Heart left ventricle (tissue), 16 donors: ENCODE results near the gene BAIAP2. TPM values are rescaled to one million over a fixed set of nuclear protein-coding genes. Genes with fewer than 3 reads are reported as not detected.
A peak's percentile ranks its signal among the peaks of the same experiment; 100 is the strongest.

Source experiments
- ATAC-seq, 4 donors: fragments of 200-7000 bp; cut with Tn5 transposase; one replicate each; pipeline ENCODE4 v1.9.1; 2020 to 2022; ENCODE audit warnings: moderate library complexity in 4 of 4, mild to moderate bottlenecking in 3 of 4, moderate number of reproducible peaks in 1 of 4
- DNase-seq, 5 donors: peaks; one replicate each; pipeline ENCODE4 v3.0.0-alpha.2; 2020
- H3K27ac ChIP-seq, 12 donors: fragments of 200-600 bp; sonication (generic) in 4 of 12; one replicate each; pipeline versions ENCODE4 v1.5.0 to v1.8.0; 2016 to 2022; ENCODE audit warnings: mild to moderate bottlenecking in 2 of 12
- H3K27me3 ChIP-seq, 9 donors: fragments of 200-600 bp; sonication (generic) in 2 of 9; one replicate each; pipeline versions ENCODE4 v1.5.1 to v1.8.0; 2016 to 2022; ENCODE audit warnings: mild to moderate bottlenecking in 3 of 9
- H3K36me3 ChIP-seq, 9 donors: fragments of 200-600 bp; sonication (generic) in 2 of 9; one replicate each; pipeline versions ENCODE4 v1.5.0 to v1.8.0; 2018 to 2022; ENCODE audit warnings: mild to moderate bottlenecking in 2 of 9
- H3K4me1 ChIP-seq, 12 donors: fragments of 200-600 bp; sonication (generic) in 4 of 12; one replicate each; pipeline versions ENCODE4 v1.5.0 to v1.8.0; 2016 to 2022; ENCODE audit warnings: mild to moderate bottlenecking in 3 of 12
- H3K4me3 ChIP-seq, 12 donors: fragments of 200-600 bp; sonication (generic) in 4 of 12; one replicate each; pipeline versions ENCODE4 v1.5.0 to v1.8.0; 2017 to 2022; ENCODE audit warnings: mild to moderate bottlenecking in 9 of 12, moderate library complexity in 4 of 12
- H3K9me3 ChIP-seq, 12 donors: fragments of 200-600 bp; sonication (generic) in 4 of 12; one replicate each; pipeline versions ENCODE4 v1.5.0 to v1.8.0; 2016 to 2022; ENCODE audit warnings: mild to moderate bottlenecking in 1 of 12
- CTCF ChIP-seq, 12 donors: fragments of 200-600 bp; sonication (generic) in 4 of 12; IDR thresholded peaks; one replicate each; pipeline versions ENCODE4 v1.5.0 to v1.8.0; 2018 to 2022; ENCODE audit warnings: antibody characterized with exemption in 12 of 12, mild to moderate bottlenecking in 5 of 12
- POLR2A ChIP-seq, 2 donors: fragments of 450-650 bp; IDR thresholded peaks; one replicate each; pipeline ENCODE4 v1.6.1; 2017; ENCODE audit warnings: antibody characterized with exemption in 2 of 2, mild to moderate bottlenecking in 2 of 2, moderate library complexity in 2 of 2
- WGBS, 4 donors: extraction: QIAGEN DNeasy Blood & Tissue Kit in 2 of 4; methylation state at CpG; one replicate each; pipeline versions ENCODE4 v1.1.5 to v1.1.7; 2013 to 2018; 5-methylcytosine and 5-hydroxymethylcytosine counted together
- intact Hi-C, 10 donors: fragments of 100-400 bp; cut with DNase I; formaldehyde crosslinking; loops; one replicate each; pipeline versions ENCODE4 v1.11.1 to v1.14.2; 2022
- polyA plus RNA-seq, 2 donors: library from polyadenylated mRNA; stranded (reverse); fragments of 200-250 nt; gene quantifications; one replicate each; pipeline ENCODE4 v1.2.3, GENCODE V29; 2013
- total RNA-seq, 9 donors: library from RNA; depleted of rRNA in 2 of 9; stranded (reverse); fragments of >200 nt in 2 of 9; fragmentation: NEBNext Ultra II Directional in 3 of 9; extraction: Animal tissue kit (Norgen Biotek cat#: 25700) in 3 of 9; gene quantifications; one replicate each; pipeline versions ENCODE4 v1.1.0 to v1.2.4, GENCODE V29; 2016 to 2023
- donor health status: ischemic (EF 13 %, LVEDD 7.1; RV severe dilation, severe dysfunction).
- donor health status: healthy with polysubstance abuse.
- donor health status: DM: no; HTN: yes; CAD: no.
- donor health status: DM: no; HTN: no; CAD: no.
- donor health status: ischemic (EF 25% LVEDD 6.9; RV normal size, moderate dysfunction).
- donor health status: ischemic (EF 25% LVEDD 5.7; RV mildly dilated, moderate dysfunction).
- donor health status: healthy.
- donor health status: DM: yes; HTN: yes; CAD: no.
- donor health status: ischemic (EF 35%, LVEDD 5.7; RV mildly dilated, moderate dysfunction).
- donor health status: nonischemic (EF 11% LVEDD 7.7; RV severe dilation, severe dysfunction).
- donor health status: DM: yes; HTN: yes; CAD: no.
- donor health status: PGD.
- donor health status: ischemic (EF 29% LVEDD 5.4; RV normal size, mild dysfunction).
- donor health status: nonischemic (EF 23%, LVEDD 6.1; RV moderate dilation, normal function).

The BAIAP2 gene
- total and polyA plus RNA-seq, 11 donors, result 8.9 to 30.2 (median 18.5) TPM

- H3K27me3 ChIP-seq, result no peaks in the 10 kb centered on the region
- intact Hi-C loops, result no loop called here
- no peak overlapping the region for H3K27ac ChIP-seq
- ATAC-seq (no peak), DNase-seq (no peak)
- H3K4me3 ChIP-seq, result no peak overlapping the region
- H3K9me3 ChIP-seq, result no peaks in the 10 kb centered on the region
- WGBS, 4 donors, result 90 to 94% (median 92%) methylated on average over 33 to 38 of the region's 38 CpGs
- H3K36me3 ChIP-seq, result no peaks in the 10 kb centered on the region
- peaks cover 0 to 27% (median 3%) of the 10 kb centered on the region in 12 donors for H3K4me1 ChIP-seq
- TF ChIP-seq CTCF (IDR thresholded peaks at IDR 0.05) (no peak), POLR2A (IDR thresholded peaks at IDR 0.05) (no peak)
Observed at GRCh38 chr17:81156866-81157805, 122.2 kb downstream of the BAIAP2 start.

GRCh38 chr17:81157848-81158687 lies 123.1 kb downstream of the BAIAP2 start:
- Histone ChIP-seq H3K36me3 (no peaks in the 10 kb centered on the region), H3K4me1 (peaks cover 0 to 21% (median 3%) of the 10 kb centered on the region in 12 donors), H3K27ac (no peak overlapping the region), H3K9me3 (no peaks in the 10 kb centered on the region), H3K27me3 (no peaks in the 10 kb centered on the region), H3K4me3 (no peak overlapping the region)
- DNase-seq (no peak), ATAC-seq (no peak)
- intact Hi-C loops, result no loop called here
- 89 to 92% (median 91%) methylated on average over 18 to 39 of the region's 39 CpGs for WGBS, 4 donors
- TF ChIP-seq CTCF (IDR thresholded peaks at IDR 0.05), result no peak

- Histone ChIP-seq H3K27me3 (peaks cover 0 to 4% (median 0%) of the 10 kb centered on the region in 9 donors), H3K27ac (no peak overlapping the region), H3K36me3 (no peaks in the 10 kb centered on the region), H3K9me3 (no peaks in the 10 kb centered on the region), H3K4me3 (peak overlapping the region in 3 of 12 donors; percentile 48 to 63 (median 57)), H3K4me1 (peaks cover 0 to 13% (median 3%) of the 10 kb centered on the region in 12 donors)
- no peak for DNase-seq
- TF ChIP-seq POLR2A (IDR thresholded peaks at IDR 0.05), result no peak
- no peak for TF ChIP-seq CTCF (IDR thresholded peaks at IDR 0.05)
- intact Hi-C loops, result no loop called here
- 90 to 93% (median 91%) methylated on average over 33 to 43 of the region's 43 CpGs for WGBS, 4 donors
- no peak for ATAC-seq
Observed at GRCh38 chr17:81158688-81159590, 124.0 kb downstream of the BAIAP2 start.
